Osteoblast (primary cell): ENCODE results near the gene ACP6. TPM values are rescaled to one million over a fixed set of nuclear protein-coding genes. Genes with fewer than 3 reads are reported as not detected.

ENCODE experiments used
- DNase-seq: peaks from one replicate; pipeline ENCODE4 v3.0.0; 2011; ENCODE audit warnings: low spot score, mixed read lengths; ENCODE audit not compliant: insufficient read length; ENCODE audit errors: missing footprints
- H2AFZ ChIP-seq: 2 replicates; pipeline ENCODE4 v1.6.0; 2011; ENCODE audit warnings: mild to moderate bottlenecking, low read length
- H3K27ac ChIP-seq: 2 replicates; pipeline ENCODE4 v1.5.1; 2011; ENCODE audit warnings: mild to moderate bottlenecking, low read depth, low read length, moderate library complexity
- H3K27me3 ChIP-seq: 2 replicates; pipeline ENCODE4 v1.6.0; 2012; ENCODE audit warnings: mild to moderate bottlenecking, control low read depth, inconsistent platforms, low read length, moderate library complexity; ENCODE audit not compliant: insufficient read depth
- H3K36me3 ChIP-seq: 2 replicates; pipeline ENCODE4 v1.5.1; 2011; ENCODE audit warnings: mild to moderate bottlenecking, low read length, control low read depth, moderate library complexity; ENCODE audit not compliant: insufficient read depth
- H3K4me1 ChIP-seq: 2 replicates; pipeline ENCODE4 v1.5.1; 2011; ENCODE audit warnings: mild to moderate bottlenecking, low read length, control low read depth, moderate library complexity; ENCODE audit not compliant: insufficient read depth
- H3K4me2 ChIP-seq: 2 replicates; pipeline ENCODE4 v1.6.0; 2011; ENCODE audit warnings: mild to moderate bottlenecking, low read length; ENCODE audit not compliant: insufficient read depth
- H3K4me3 ChIP-seq: fragments of 200-600 bp; sonication (generic); 3 replicates; pipeline ENCODE4 v1.5.1; 2012; ENCODE audit warnings: mild to moderate bottlenecking, low read length, inconsistent platforms; ENCODE audit not compliant: insufficient read depth
- H3K79me2 ChIP-seq: 2 replicates; pipeline ENCODE4 v1.6.0; 2012; ENCODE audit warnings: mild to moderate bottlenecking, low read length, control low read depth, inconsistent platforms; ENCODE audit not compliant: insufficient read depth
- H3K9me3 ChIP-seq: 2 replicates; pipeline ENCODE4 v1.5.1; 2011; ENCODE audit warnings: low read depth, low read length, control low read depth
- H4K20me1 ChIP-seq: 2 replicates; pipeline ENCODE4 v1.6.0; 2012; ENCODE audit warnings: mild to moderate bottlenecking, low read length, control low read depth; ENCODE audit not compliant: insufficient read depth
- CTCF ChIP-seq: IDR thresholded peaks from 2 replicates; pipeline ENCODE4 v1.5.1; 2011; ENCODE audit warnings: mild to moderate bottlenecking, low read depth, low read length, moderate library complexity; ENCODE audit errors: extremely low read depth
- total RNA-seq: library from RNA; depleted of rRNA; stranded (reverse); fragments of >200 nt; gene quantifications from 2 replicates; pipeline ENCODE4 v1.2.3, GENCODE V29; 2012

Gene ACP6
- total RNA-seq, 1 donor = 6.9 TPM

GRCh38 chr1:147717051-147717705 is 46.9 kb upstream of the ACP6 start:
- H3K4me1 ChIP-seq = no peaks in the 10 kb centered on the region
- H4K20me1 ChIP-seq = no peaks in the 10 kb centered on the region
- H3K36me3 ChIP-seq = no peaks in the 10 kb centered on the region
- H3K4me2 ChIP-seq = no peak overlapping the region
- no peaks in the 10 kb centered on the region for H3K79me2 ChIP-seq
- H3K27me3 ChIP-seq = peaks cover 2% of the 10 kb centered on the region
- no peak for TF ChIP-seq CTCF
- no peaks in the 10 kb centered on the region for H3K9me3 ChIP-seq
- H3K4me3 ChIP-seq = no peak overlapping the region
- no peak overlapping the region for H2AFZ ChIP-seq
- DNase-seq = no peak
- no peak overlapping the region for H3K27ac ChIP-seq

- H2AFZ ChIP-seq = no peak overlapping the region
- peaks cover 2% of the 10 kb centered on the region for H3K27me3 ChIP-seq
- no peaks in the 10 kb centered on the region for H3K36me3 ChIP-seq
- no peak overlapping the region for H3K27ac ChIP-seq
- no peak for TF ChIP-seq CTCF
- H4K20me1 ChIP-seq = no peaks in the 10 kb centered on the region
- H3K9me3 ChIP-seq = no peaks in the 10 kb centered on the region
- no peak overlapping the region for H3K4me3 ChIP-seq
- no peaks in the 10 kb centered on the region for H3K79me2 ChIP-seq
- DNase-seq = no peak
- no peak overlapping the region for H3K4me2 ChIP-seq
- H3K4me1 ChIP-seq = no peaks in the 10 kb centered on the region
Measured at GRCh38 chr1:147712605-147713004, 42.3 kb upstream of the ACP6 start.

- no peak for DNase-seq
- peak; percentile 94 for TF ChIP-seq CTCF
- no peaks in the 10 kb centered on the region for H3K36me3 ChIP-seq
- H3K4me3 ChIP-seq = peak overlapping the region; percentile 49
- H3K4me2 ChIP-seq = peak overlapping the region; percentile 77
- H2AFZ ChIP-seq = peak overlapping the region; percentile 93
- H3K27me3 ChIP-seq = peaks cover 4% of the 10 kb centered on the region
- H4K20me1 ChIP-seq = no peaks in the 10 kb centered on the region
- H3K79me2 ChIP-seq = no peaks in the 10 kb centered on the region
- H3K27ac ChIP-seq = no peak overlapping the region
- no peaks in the 10 kb centered on the region for H3K9me3 ChIP-seq
- H3K4me1 ChIP-seq = peaks cover 3% of the 10 kb centered on the region
Measured at GRCh38 chr1:147700042-147701006, 30.0 kb upstream of the ACP6 start.

GRCh38 chr1:147699686-147700041 is 29.3 kb upstream of the ACP6 start:
- H3K4me2 ChIP-seq = no peak overlapping the region
- TF ChIP-seq CTCF = no peak
- peaks cover 3% of the 10 kb centered on the region for H3K4me1 ChIP-seq
- H3K4me3 ChIP-seq = no peak overlapping the region
- H3K27ac ChIP-seq = no peak overlapping the region
- no peaks in the 10 kb centered on the region for H3K36me3 ChIP-seq
- no peak overlapping the region for H2AFZ ChIP-seq
- H3K9me3 ChIP-seq = no peaks in the 10 kb centered on the region
- no peak for DNase-seq
- H4K20me1 ChIP-seq = no peaks in the 10 kb centered on the region
- no peaks in the 10 kb centered on the region for H3K79me2 ChIP-seq
- peaks cover 4% of the 10 kb centered on the region for H3K27me3 ChIP-seq
